HEK293 (cell line): ENCODE measurements around the gene FTO.

Experiments used
- CTCF ChIP-seq: fragments of 450-650 bp; formaldehyde crosslinking; IDR thresholded peaks from 2 replicates; pipeline ENCODE4 v1.5.1; 2016; ENCODE audit warnings: missing biosample characterization, missing genetic modification characterization
- GFI1B ChIP-seq: fragments of 450-650 bp; formaldehyde crosslinking; IDR thresholded peaks from 2 replicates; pipeline ENCODE4 v1.5.1; 2016; ENCODE audit warnings: missing biosample characterization, missing genetic modification characterization
- YY1 ChIP-seq: fragments of 450-650 bp; formaldehyde crosslinking; IDR thresholded peaks from 2 replicates; pipeline ENCODE4 v1.5.1; 2018; ENCODE audit warnings: missing biosample characterization, missing genetic modification characterization
- ZBTB21 ChIP-seq: fragments of 450-650 bp; formaldehyde crosslinking; IDR thresholded peaks from 2 replicates; pipeline ENCODE4 v1.5.1; 2017; ENCODE audit warnings: missing biosample characterization, missing genetic modification characterization
- ZNF350 ChIP-seq: fragments of 450-650 bp; formaldehyde crosslinking; IDR thresholded peaks from 2 replicates; pipeline ENCODE4 v1.5.0; 2017; ENCODE audit warnings: missing biosample characterization, mild to moderate bottlenecking, missing genetic modification characterization
- ZNF529 ChIP-seq: fragments of 450-650 bp; formaldehyde crosslinking; IDR thresholded peaks from 2 replicates; pipeline ENCODE4 v1.5.1; 2017; ENCODE audit warnings: missing genetic modification characterization, missing biosample characterization; ENCODE audit not compliant: insufficient replicate concordance

GRCh38 chr16:53787423-53787822 is 83.5 kb downstream of the FTO start:
- no peak for TF ChIP-seq CTCF
- no peak for TF ChIP-seq ZNF350
- no peak for TF ChIP-seq ZBTB21
- TF ChIP-seq GFI1B: no peak
- no peak for TF ChIP-seq ZNF529 (tag by site-specific recombination)
- TF ChIP-seq YY1 (tag by site-specific recombination): no peak
